IPS-NIHi7 (cell line): ENCODE measurements around the gene LASP1.
"Not testable (repeated sequence)": the region's sequence is repeated elsewhere in the genome, so short reads cannot be mapped to it uniquely, and the experiment has no call there.

Source experiments
- DNase-seq: peaks from one replicate; pipeline ENCODE4 v3.0.0; 2012; ENCODE audit warnings: mixed read lengths; ENCODE audit errors: extremely low spot score

The LASP1 gene

DNA sequence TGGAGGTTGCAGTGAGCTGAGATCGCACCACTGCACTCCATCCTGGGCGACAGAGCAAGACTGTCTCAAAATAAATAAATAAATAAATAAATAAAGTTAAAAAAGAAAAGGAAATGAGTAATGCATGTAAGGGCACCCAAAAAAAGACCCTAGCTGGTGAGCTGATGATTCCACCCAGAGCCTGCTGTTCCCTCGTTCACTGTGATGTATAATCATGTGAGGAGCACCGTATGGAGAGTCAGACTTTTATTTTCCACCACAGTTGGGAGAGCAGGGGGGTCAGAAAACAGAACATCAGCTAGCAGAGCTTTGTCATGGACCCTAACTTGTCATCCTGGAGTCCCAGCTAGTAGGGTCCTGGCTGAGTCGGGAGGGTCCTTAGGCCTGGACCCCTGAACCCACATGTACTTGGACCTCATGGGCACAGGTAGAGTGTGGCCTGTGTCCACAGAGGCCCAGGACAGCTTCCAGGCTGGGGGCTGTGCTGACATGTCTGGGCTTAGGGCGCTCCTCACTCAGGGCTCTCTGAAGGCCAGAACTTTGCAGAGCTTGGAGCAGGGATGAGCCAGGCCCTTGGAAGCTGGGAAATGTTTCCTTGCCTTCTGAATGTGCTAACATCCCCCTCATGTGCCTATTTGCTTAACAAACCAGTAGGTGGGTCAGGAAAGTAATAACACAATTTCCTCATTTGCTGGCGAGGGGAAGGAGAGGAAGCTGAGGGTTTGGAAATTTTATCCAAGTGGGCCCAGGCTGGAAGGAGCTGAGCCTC lies 36.8 kb downstream of the LASP1 start:
- no peak for DNase-seq

GRCh38 chr17:38907930-38908675 lies 38.2 kb downstream of the LASP1 start:
- DNase-seq, result no peak

DNA sequence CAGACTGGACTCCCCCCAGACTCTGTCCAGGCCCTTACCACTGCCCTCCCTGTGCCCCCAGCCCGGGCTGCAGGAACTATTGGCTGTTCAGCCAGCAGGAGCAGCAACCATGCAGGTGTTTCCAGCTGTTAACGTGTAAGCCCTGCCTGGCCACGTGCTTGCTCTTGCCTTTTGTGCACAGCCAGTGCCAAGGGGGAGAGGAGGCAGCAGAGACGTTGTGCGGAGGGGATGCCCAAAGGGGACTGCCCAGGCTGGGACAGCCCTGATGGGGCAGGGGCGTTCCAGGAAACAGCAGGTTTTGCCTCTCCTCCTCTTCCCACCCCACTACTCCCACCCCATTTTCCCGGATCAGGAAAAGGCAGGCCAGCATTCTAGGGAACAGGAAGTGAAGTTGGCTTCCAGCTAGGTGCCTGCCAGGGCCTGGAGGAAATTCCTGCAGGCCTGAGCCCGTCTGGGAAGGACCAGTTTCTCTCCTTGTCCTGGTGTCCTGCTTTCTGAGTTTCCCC lies 38.9 kb downstream of the LASP1 start:
- no peak for DNase-seq

DNA sequence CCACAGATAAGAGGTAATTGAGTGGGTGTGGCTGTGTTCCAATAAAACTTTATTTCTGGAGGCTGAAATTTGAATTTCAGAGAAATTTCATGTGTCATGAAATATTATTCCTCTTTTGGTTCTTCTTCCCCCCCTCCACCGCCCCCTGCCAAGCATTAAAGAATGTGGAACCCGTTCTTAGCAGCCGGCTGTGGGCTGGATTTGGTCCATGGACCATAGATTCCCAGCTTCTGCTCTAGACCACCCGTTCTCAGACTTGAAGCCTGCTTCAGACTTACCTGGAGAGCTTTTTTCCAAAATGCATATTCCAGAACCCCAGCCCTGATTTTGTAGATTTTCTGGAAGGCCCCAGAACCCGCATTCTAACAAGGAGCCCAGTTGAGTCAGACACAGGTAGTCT lies 40.5 kb downstream of the LASP1 start:
- no peak for DNase-seq

- DNase-seq, result no peak
These were observed 41.3 kb downstream of the LASP1 start for GRCh38 chr17:38911081-38911730.

DNA sequence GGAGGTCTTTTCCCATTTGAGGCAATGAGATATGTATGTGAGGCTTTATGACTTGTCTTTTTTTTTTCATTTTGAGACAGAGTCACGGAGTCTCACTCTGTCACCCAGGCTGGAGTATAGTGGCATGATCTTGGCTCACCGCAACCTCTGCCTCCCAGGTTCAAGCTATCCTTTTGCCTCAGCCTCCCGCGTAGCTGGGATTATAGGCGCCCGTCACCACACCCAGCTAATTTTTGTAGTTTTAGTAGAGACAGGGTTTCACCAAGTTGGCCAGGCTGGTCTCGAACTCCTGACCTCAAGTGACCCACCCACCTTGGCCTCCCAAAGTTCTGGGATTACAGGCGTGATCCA lies 41.8 kb downstream of the LASP1 start:
- DNase-seq, result not testable (repeated sequence)

DNA sequence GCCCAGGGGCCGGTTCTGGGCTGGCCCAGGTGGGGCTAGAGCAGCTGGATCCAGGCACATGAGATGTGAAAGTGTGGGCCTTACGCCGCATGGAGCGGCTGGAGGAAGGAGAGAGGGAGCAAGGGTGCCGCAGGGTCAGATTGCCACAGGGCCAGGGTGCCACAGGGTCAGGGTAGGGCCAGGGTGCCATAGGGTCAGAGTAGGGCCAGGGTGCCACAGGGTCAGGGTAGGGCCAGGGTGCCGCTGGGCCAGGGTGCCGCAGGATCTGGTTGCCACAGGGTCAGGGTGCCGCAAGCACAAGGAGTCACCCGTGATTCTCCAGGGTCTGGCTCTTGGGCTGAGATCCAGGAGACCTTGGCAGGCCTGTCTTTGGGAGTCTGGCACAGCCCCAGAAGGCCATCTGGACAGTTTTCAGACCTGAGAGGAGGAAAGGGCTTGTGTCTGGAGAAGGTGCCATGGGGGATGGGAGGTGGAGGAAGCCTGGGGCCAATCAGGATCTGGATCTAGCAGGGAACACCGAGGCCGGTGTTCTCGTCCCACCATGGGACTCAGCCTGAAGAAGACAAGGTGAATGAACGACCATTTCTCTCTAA lies 42.5 kb downstream of the LASP1 start:
- DNase-seq, result no peak

DNA sequence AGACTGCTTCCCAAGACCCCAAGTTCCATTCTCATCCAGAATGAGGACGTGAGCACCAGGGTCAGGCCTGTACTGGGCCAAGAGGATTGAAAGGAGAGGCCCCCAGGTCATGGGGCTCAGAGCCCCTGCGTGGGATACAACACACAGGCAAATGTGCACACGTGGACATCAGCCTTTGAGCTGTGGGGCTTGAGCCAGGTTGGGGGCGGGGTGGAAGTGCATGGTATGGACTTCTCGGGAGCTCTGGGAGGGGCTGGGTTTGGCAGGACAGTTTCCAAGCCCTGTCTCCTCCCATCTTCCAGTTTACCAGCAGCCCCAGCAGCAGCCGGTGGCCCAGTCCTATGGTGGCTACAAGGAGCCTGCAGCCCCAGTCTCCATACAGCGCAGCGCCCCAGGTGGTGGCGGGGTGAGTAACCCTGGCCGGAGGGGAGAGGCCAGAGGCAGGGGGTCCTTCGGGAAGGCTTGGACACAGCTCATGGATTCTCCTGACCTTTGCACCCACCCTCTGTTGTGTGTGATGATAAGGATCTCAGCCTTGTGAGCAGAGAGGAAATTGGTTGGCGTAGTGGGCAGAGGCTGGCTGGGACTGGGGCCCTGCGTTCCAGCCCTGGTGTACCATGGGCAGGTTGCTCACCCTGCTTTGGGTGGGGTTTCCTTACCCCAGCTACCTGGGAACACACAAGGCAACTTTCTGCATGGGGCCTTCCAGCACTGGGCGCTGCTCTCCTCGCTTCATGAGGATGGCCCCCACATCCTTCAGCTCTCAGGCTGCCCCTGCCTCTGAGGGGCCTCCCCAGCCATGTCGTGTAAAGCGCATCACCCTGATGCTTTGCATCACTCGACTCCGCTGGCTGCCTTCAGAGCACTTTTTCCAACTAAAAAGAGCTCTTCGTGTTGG lies 45.1 kb downstream of the LASP1 start:
- no peak for DNase-seq

- no peak for DNase-seq
These were observed 45.8 kb downstream of the LASP1 start for GRCh38 chr17:38915639-38915995.

GRCh38 chr17:38916771-38917170 lies 46.9 kb downstream of the LASP1 start:
- DNase-seq, result no peak

- no peak for DNase-seq
These were observed 47.4 kb downstream of the LASP1 start for GRCh38 chr17:38917259-38917658.

GRCh38 chr17:38918129-38918913 lies 48.5 kb downstream of the LASP1 start:
- DNase-seq, result no peak

DNA sequence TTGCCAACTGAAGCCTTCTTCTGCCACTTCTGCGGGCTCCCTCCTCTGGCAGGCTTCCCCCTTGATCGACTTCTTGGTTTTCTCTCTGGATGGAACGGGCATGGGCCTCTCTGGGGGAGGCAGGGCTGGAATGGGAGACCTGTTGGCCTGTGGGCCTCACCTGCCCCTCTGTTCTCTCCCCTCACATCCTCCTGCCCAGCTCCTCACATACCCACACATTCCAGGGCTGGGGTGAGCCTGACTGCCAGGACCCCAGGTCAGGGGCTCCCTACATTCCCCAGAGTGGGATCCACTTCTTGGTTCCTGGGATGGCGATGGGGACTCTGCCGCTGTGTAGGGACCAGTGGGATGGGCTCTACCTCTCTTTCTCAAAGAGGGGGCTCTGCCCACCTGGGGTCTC lies 49.1 kb downstream of the LASP1 start:
- no peak for DNase-seq

GRCh38 chr17:38919316-38920078 lies 49.6 kb downstream of the LASP1 start:
- no peak for DNase-seq

- DNase-seq, result no peak
These were observed 50.8 kb downstream of the LASP1 start for GRCh38 chr17:38920374-38921291.

DNA sequence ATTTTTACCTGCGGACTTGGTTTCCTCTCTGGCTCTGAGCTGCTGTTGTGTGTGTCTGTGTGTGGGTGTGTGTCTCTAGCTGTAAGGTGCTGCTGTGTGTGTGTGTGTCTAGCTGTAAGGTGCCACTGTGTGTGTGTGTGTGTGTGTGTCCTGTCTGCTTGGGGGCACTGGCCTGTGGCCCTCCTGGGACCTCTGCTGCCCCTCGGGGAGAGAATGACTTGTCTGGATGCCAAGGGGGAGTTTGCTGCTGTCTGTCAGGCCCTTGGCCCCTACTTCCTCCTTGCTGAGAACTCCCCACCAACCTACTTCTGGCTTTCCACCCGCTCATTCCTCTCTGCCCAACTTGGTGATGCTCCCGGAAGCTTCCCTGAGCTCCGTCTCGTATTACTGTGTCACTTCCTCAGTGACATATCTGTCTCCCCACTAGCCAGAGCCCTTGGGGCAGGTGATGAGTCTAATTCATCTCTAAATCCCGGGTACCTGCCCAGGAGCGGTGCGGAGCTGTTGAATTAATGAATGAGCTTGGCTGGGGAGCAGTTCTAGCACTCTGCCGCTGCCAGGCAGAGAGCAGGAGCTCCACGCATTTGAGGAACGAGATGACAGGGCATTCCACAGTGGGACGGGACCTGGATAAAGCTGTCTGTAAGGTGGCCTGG lies 52.0 kb downstream of the LASP1 start:
- DNase-seq, result no peak

DNA sequence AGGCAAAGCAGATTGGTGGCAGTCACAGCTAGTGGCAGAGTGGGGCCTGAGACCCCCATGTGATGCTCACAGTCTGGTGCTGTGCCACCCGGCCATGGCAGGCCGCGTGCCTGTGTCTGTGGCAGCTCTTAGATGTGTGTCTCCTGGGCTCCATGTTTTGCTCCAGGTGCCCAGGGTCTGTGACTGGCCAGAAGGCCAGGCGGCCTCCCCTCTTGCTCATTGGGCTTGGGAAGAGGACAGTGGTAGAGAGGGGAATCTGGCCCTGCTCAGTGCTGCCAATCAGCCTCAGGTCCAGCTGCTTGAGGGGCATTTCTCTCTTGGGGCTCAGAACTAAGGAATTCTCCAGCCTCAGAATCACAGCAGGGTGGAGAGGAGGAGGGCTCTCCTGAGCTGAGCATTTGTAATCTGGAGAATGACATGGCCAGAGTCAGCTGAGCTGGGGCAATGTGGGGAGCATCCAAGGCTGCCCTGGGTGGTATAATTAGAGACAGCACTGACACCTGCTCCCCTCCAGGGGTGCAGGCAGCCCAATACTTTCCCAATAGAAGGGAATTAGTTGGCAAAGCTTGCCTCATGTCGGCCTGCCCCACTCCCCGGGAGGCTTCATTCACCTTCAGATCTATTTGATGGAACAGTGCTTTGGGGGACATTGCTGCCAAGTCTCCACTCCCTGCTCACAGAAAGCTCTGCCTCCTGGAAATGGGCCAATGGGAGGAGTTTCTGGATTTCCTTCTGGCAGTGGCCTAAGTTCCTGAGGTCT lies 52.9 kb downstream of the LASP1 start:
- DNase-seq, result no peak
